Osteocyte (in vitro differentiated cells): Measurements from ENCODE around the gene SSB. TPM values are rescaled to one million over a fixed set of nuclear protein-coding genes. Genes with fewer than 3 reads are reported as not detected.
"Not testable (repeated sequence)": the region's sequence is repeated elsewhere in the genome, so short reads cannot be mapped to it uniquely, and the experiment has no call there.

Source experiments
- DNase-seq: peaks from one replicate; pipeline ENCODE4 v3.0.0; 2021; ENCODE audit warnings: mixed read lengths; ENCODE audit not compliant: unreplicated experiment; ENCODE audit errors: extremely low spot score
- H3K27ac Mint-ChIP-seq: one replicate; pipeline ENCODE4 v1.8.0; 2021; ENCODE audit warnings: mild to moderate bottlenecking, mixed read lengths; ENCODE audit not compliant: unreplicated experiment
- H3K27me3 Mint-ChIP-seq: one replicate; pipeline ENCODE4 v1.8.0; 2021; ENCODE audit warnings: mixed read lengths; ENCODE audit not compliant: unreplicated experiment
- H3K36me3 Mint-ChIP-seq: one replicate; pipeline ENCODE4 v1.8.0; 2021; ENCODE audit warnings: mixed read lengths; ENCODE audit not compliant: unreplicated experiment
- H3K4me1 Mint-ChIP-seq: one replicate; pipeline ENCODE4 v1.8.0; 2021; ENCODE audit warnings: mixed read lengths; ENCODE audit not compliant: unreplicated experiment
- H3K4me3 Mint-ChIP-seq: one replicate; pipeline ENCODE4 v1.8.0; 2021; ENCODE audit warnings: mild to moderate bottlenecking, moderate library complexity, mixed read lengths; ENCODE audit not compliant: unreplicated experiment
- H3K9me3 Mint-ChIP-seq: one replicate; pipeline ENCODE4 v1.8.0; 2021; ENCODE audit warnings: mixed read lengths; ENCODE audit not compliant: unreplicated experiment
- CTCF ChIP-seq: fragments of 200-600 bp; sonication (generic); IDR thresholded peaks from 2 replicates; pipeline ENCODE4 v1.5.0; 2021; ENCODE audit warnings: antibody characterized with exemption, mild to moderate bottlenecking, moderate library complexity
- total RNA-seq: library from RNA; stranded (reverse); gene quantifications from 2 replicates; pipeline ENCODE4 v1.2.1, GENCODE V29; 2021

The SSB gene
- total RNA-seq, 1 donor from 2014 or later: 111 TPM

- no peaks in the 10 kb centered on the region for H3K27me3 Mint-ChIP-seq
- no peak overlapping the region for H3K27ac Mint-ChIP-seq
- no peaks in the 10 kb centered on the region for H3K9me3 Mint-ChIP-seq
- no peak for TF ChIP-seq CTCF
- H3K4me1 Mint-ChIP-seq: peaks cover 3% of the 10 kb centered on the region
- H3K4me3 Mint-ChIP-seq: no peak overlapping the region
- no peak for DNase-seq
- no peaks in the 10 kb centered on the region for H3K36me3 Mint-ChIP-seq
These were observed 41.3 kb upstream of the SSB start for GRCh38 chr2:169757356-169757755.

- H3K36me3 Mint-ChIP-seq: no peaks in the 10 kb centered on the region
- no peak overlapping the region for H3K27ac Mint-ChIP-seq
- H3K9me3 Mint-ChIP-seq: no peaks in the 10 kb centered on the region
- H3K4me3 Mint-ChIP-seq: no peak overlapping the region
- no peak for TF ChIP-seq CTCF
- peaks cover 3% of the 10 kb centered on the region for H3K4me1 Mint-ChIP-seq
- no peaks in the 10 kb centered on the region for H3K27me3 Mint-ChIP-seq
- DNase-seq: no peak
These were observed 40.9 kb upstream of the SSB start for GRCh38 chr2:169757778-169758177.

GRCh38 chr2:169759987-169760386, 38.7 kb upstream of the SSB start:
- Mint-ChIP-seq H3K4me3 (no peak overlapping the region), H3K27ac (no peak overlapping the region), H3K36me3 (no peaks in the 10 kb centered on the region)

GRCh38 chr2:169760798-169761197, 37.9 kb upstream of the SSB start:
- not testable (repeated sequence) for DNase-seq, H3K27me3 Mint-ChIP-seq, H3K27ac Mint-ChIP-seq, H3K36me3 Mint-ChIP-seq, H3K4me3 Mint-ChIP-seq, H3K4me1 Mint-ChIP-seq, H3K9me3 Mint-ChIP-seq

More at GRCh38 chr2:169759987-169760386, 38.7 kb upstream of the SSB start:
- no peaks in the 10 kb centered on the region for H3K27me3 Mint-ChIP-seq
- no peak for DNase-seq
- TF ChIP-seq CTCF: no peak
- H3K4me1 Mint-ChIP-seq: peaks cover 3% of the 10 kb centered on the region
- no peaks in the 10 kb centered on the region for H3K9me3 Mint-ChIP-seq

- Mint-ChIP-seq H3K9me3 (no peaks in the 10 kb centered on the region), H3K4me1 (peaks cover 8% of the 10 kb centered on the region), H3K4me3 (no peak overlapping the region), H3K27ac (no peak overlapping the region), H3K27me3 (no peaks in the 10 kb centered on the region), H3K36me3 (no peaks in the 10 kb centered on the region)
- no peak for DNase-seq
- no peak for TF ChIP-seq CTCF
These were observed 37.3 kb upstream of the SSB start for GRCh38 chr2:169761251-169761969.

GRCh38 chr2:169761970-169762292, 36.7 kb upstream of the SSB start:
- no peak for TF ChIP-seq CTCF
- DNase-seq: no peak
- Mint-ChIP-seq H3K4me3 (no peak overlapping the region), H3K27ac (no peak overlapping the region), H3K27me3 (no peaks in the 10 kb centered on the region), H3K9me3 (no peaks in the 10 kb centered on the region), H3K36me3 (no peaks in the 10 kb centered on the region), H3K4me1 (peaks cover 8% of the 10 kb centered on the region)
